NCI-H510A (cell line): ENCODE measurements around the gene SAMD4A.

Experiments used
- DNase-seq: peaks from one replicate; lab custom pipeline; 2025; lab: John Stamatoyannopoulos, UW

SAMD4A gene

GRCh38 chr14:54633076-54633475 lies 66.1 kb downstream of the SAMD4A start:
- no peak for DNase-seq

- no peak for DNase-seq
These were observed 70.6 kb downstream of the SAMD4A start for GRCh38 chr14:54637270-54638134.

- no peak for DNase-seq
These were observed 71.2 kb downstream of the SAMD4A start for GRCh38 chr14:54638135-54638446.

GRCh38 chr14:54639611-54640010 lies 72.7 kb downstream of the SAMD4A start:
- no peak for DNase-seq

GRCh38 chr14:54640506-54640905 lies 73.6 kb downstream of the SAMD4A start:
- DNase-seq, result no peak

GRCh38 chr14:54642121-54642520 lies 75.2 kb downstream of the SAMD4A start:
- DNase-seq, result no peak

GRCh38 chr14:54642801-54643695 lies 76.1 kb downstream of the SAMD4A start:
- DNase-seq, result no peak

- DNase-seq, result no peak
These were observed 76.8 kb downstream of the SAMD4A start for GRCh38 chr14:54643696-54644176.

GRCh38 chr14:54645639-54646038 lies 78.7 kb downstream of the SAMD4A start:
- no peak for DNase-seq

- DNase-seq, result no peak
These were observed 79.7 kb downstream of the SAMD4A start for GRCh38 chr14:54646626-54647025.

GRCh38 chr14:54647378-54647777 lies 80.5 kb downstream of the SAMD4A start:
- no peak for DNase-seq

- DNase-seq, result no peak
These were observed 82.1 kb downstream of the SAMD4A start for GRCh38 chr14:54649056-54649455.

- DNase-seq, result no peak
These were observed 83.5 kb downstream of the SAMD4A start for GRCh38 chr14:54650331-54650958.

- no peak for DNase-seq
These were observed 84.0 kb downstream of the SAMD4A start for GRCh38 chr14:54650959-54651351.

GRCh38 chr14:54651649-54652048 lies 84.7 kb downstream of the SAMD4A start:
- DNase-seq, result no peak

GRCh38 chr14:54652188-54652587 lies 85.3 kb downstream of the SAMD4A start:
- DNase-seq, result no peak

GRCh38 chr14:54652605-54653052 lies 85.7 kb downstream of the SAMD4A start:
- DNase-seq, result no peak

GRCh38 chr14:54653712-54654469 lies 87.0 kb downstream of the SAMD4A start:
- DNase-seq, result no peak

GRCh38 chr14:54654605-54655004 lies 87.7 kb downstream of the SAMD4A start:
- no peak for DNase-seq

- no peak for DNase-seq
These were observed 91.9 kb downstream of the SAMD4A start for GRCh38 chr14:54658836-54659235.

GRCh38 chr14:54659365-54659764 lies 92.4 kb downstream of the SAMD4A start:
- DNase-seq, result no peak
